GM12891 (cell line): Measurements from ENCODE around the gene CARS1.

Source experiments
- POLR2AphosphoS5 ChIP-seq: IDR thresholded peaks from 2 replicates; pipeline ENCODE4 v1.6.1; 2011; ENCODE audit warnings: low read depth, low read length, control low read depth
- TAF1 ChIP-seq: IDR thresholded peaks from 2 replicates; pipeline ENCODE4 v1.6.1; 2011; ENCODE audit warnings: low read depth, low read length, control low read depth

DNA sequence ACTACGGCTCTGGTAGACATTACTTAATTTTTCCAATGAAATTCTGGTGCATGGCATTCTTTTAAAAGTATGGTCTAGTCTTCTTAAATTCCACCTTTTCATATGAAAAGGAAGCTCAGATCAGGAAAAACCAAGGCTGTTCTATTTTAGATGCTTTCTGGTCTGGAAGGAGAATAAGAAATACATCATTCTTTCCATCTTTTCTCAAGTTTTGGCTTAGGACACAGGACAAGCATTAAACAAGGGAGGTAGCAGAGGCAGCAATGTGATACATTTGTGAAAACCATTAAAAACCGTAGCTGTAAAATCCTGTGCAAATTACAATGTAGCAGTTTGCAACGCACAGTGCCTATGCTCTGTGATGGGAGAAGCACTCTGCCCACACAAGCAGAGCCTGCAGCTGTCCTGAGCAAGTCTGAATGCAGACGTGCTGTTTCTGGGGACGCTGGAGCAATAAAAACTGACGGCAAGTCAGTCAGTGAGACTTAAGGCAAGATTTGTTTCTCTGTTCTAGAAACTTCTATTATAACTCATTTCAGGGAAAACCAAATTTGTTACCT, 88.8 kb downstream of the CARS1 start:
- TF ChIP-seq TAF1 (no peak), POLR2AphosphoS5 (no peak)
